ENCODE data around the gene RICTOR. TPM values are rescaled to one million over a fixed set of nuclear protein-coding genes. Genes with fewer than 3 reads are reported as not detected.
A peak's percentile ranks its signal among the peaks of the same experiment; 100 is the strongest.

RICTOR gene
- polyA plus RNA-seq, 3 donors = 3.5 to 12.8 (median 7.0) TPM

DNA sequence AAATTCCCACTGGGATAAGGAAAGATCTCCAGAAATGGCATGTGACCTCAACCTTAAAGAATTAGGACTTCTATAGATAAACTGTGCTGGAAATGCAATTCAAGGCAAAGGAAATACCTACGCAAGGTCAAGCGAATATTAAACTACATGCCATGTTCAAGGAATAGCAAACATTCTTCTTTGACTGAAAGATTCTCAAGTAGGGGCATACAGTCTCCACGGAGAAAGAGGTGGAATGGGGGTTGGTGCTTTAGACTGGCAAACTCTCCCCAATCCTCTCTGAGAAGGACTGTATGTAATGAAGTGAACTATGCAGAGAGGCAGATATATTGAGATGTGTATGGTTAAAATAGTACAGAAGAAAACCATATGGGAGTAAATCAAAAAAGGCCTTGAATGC is 6.1 kb downstream of the RICTOR start:
- Mint-ChIP-seq H3K9me3 (peaks cover 0 to 12% (median 3%) of the 10 kb centered on the region in 7 donors), H3K27ac (no peak overlapping the region), H3K36me3 (peaks cover 33 to 53% of the 10 kb centered on the region in 2 donors), H3K27me3 (ENCODE audit: low read depth in 3 of 3) (peaks cover 0 to 1% (median 0%) of the 10 kb centered on the region in 3 donors), H3K4me3 (no peak overlapping the region), H3K4me1 (peaks cover 24% of the 10 kb centered on the region)
- Histone ChIP-seq H3K27me3 (ENCODE audit: control insufficient read depth in 2 of 2, insufficient read depth in 2 of 2, low read length in 2 of 2) (no peaks in the 10 kb centered on the region), H3K27ac (ENCODE audit: low read depth in 1 of 2, low read length in 2 of 2) (no peak overlapping the region), H3K4me3 (replicated peaks in 1 of 3; ENCODE audit: low read depth in 2 of 3, low read length in 3 of 3) (no peak overlapping the region), H3K79me2 (ENCODE audit: insufficient read depth, low read length) (peaks cover 100% of the 10 kb centered on the region), H3K4me2 (replicated peaks; ENCODE audit: extremely low read depth, low read length, poor library complexity, severe bottlenecking) (no peak overlapping the region), H3K4me1 (ENCODE audit: control insufficient read depth in 1 of 2, insufficient read depth in 2 of 2, low read length in 2 of 2) (peaks cover 9 to 14% of the 10 kb centered on the region in 2 donors), H3K9me3 (replicated peaks in 1 of 2; ENCODE audit: control insufficient read depth in 1 of 2, insufficient read depth in 1 of 2, low read length in 2 of 2) (peaks cover 9 to 11% of the 10 kb centered on the region in 2 donors), H4K20me1 (ENCODE audit: insufficient read depth, low read length) (peaks cover 98% of the 10 kb centered on the region), H3K36me3 (replicated peaks in 1 of 2; ENCODE audit: control insufficient read depth in 1 of 2, insufficient read depth in 2 of 2, low read length in 2 of 2) (peaks cover 15 to 45% of the 10 kb centered on the region in 2 donors), H2AFZ (ENCODE audit: insufficient read depth, low read depth, low read length, poor library complexity, severe bottlenecking) (no peak overlapping the region), H3K9ac (ENCODE audit: insufficient read depth, low read length, poor library complexity, severe bottlenecking) (no peak overlapping the region)
- DNase-seq = no peak
- intact Hi-C loops (cut with micrococcal nuclease) = no loop called here
- WGBS (ENCODE audit: insufficient coverage) = no CpG with 5 or more reads among the region's 3 CpGs
- TF ChIP-seq CTCF (IDR thresholded peaks at IDR 0.05) = no peak

DNA sequence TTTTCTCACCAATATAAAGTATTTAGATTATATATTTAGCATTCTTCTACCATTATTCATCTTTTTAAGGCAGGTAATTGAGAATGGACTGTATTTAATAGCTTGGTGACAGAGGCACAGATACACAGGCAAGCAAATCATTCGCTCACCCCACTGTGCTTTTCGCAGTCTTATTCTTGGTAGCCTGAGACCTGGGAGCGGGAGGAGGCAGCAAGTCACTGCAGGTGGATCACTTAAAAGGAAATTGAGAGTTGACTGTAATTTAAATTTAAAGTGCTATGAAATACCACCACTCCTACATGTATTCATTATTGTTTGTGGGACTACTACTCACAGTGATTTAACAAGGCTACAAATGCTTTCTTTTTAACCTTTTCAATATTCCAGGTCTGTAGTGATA is 9.7 kb downstream of the RICTOR start:
- DNase-seq = no peak
- Histone ChIP-seq H2AFZ (ENCODE audit: insufficient read depth, low read depth, low read length, poor library complexity, severe bottlenecking) (no peak overlapping the region), H3K9me3 (replicated peaks in 1 of 2; ENCODE audit: control insufficient read depth in 1 of 2, insufficient read depth in 1 of 2, low read length in 2 of 2) (peaks cover 9 to 11% of the 10 kb centered on the region in 2 donors), H3K27ac (ENCODE audit: low read depth in 1 of 2, low read length in 2 of 2) (no peak overlapping the region), H3K4me3 (replicated peaks in 1 of 3; ENCODE audit: low read depth in 2 of 3, low read length in 3 of 3) (no peak overlapping the region), H3K36me3 (replicated peaks in 1 of 2; ENCODE audit: control insufficient read depth in 1 of 2, insufficient read depth in 2 of 2, low read length in 2 of 2) (peaks cover 15 to 47% of the 10 kb centered on the region in 2 donors), H3K79me2 (ENCODE audit: insufficient read depth, low read length) (peaks cover 100% of the 10 kb centered on the region), H4K20me1 (ENCODE audit: insufficient read depth, low read length) (peaks cover 99% of the 10 kb centered on the region), H3K4me2 (replicated peaks; ENCODE audit: extremely low read depth, low read length, poor library complexity, severe bottlenecking) (no peak overlapping the region), H3K27me3 (ENCODE audit: control insufficient read depth in 2 of 2, insufficient read depth in 2 of 2, low read length in 2 of 2) (no peaks in the 10 kb centered on the region), H3K9ac (ENCODE audit: insufficient read depth, low read length, poor library complexity, severe bottlenecking) (no peak overlapping the region), H3K4me1 (ENCODE audit: control insufficient read depth in 1 of 2, insufficient read depth in 2 of 2, low read length in 2 of 2) (no peaks in the 10 kb centered on the region)
- Mint-ChIP-seq H3K4me1 (peaks cover 10% of the 10 kb centered on the region), H3K9me3 (peaks cover 0 to 12% (median 3%) of the 10 kb centered on the region in 7 donors), H3K27ac (peak overlapping the region in 1 of 7 donors; percentile 42), H3K27me3 (ENCODE audit: low read depth in 3 of 3) (peaks cover 0 to 1% (median 0%) of the 10 kb centered on the region in 3 donors), H3K4me3 (no peak overlapping the region), H3K36me3 (peaks cover 28 to 46% of the 10 kb centered on the region in 2 donors)
- intact Hi-C loops (cut with micrococcal nuclease) = no loop called here
- TF ChIP-seq CTCF (IDR thresholded peaks at IDR 0.05) = no peak
- WGBS (ENCODE audit: insufficient coverage) = no CpG with 5 or more reads among the region's 3 CpGs

Measured in CD14-positive monocyte (primary cell).